GM13977 (cell line): ENCODE measurements around the gene TCOF1.

Experiments
- DNase-seq: peaks from one replicate; pipeline ENCODE4 v3.0.0; 2012; ENCODE audit warnings: low spot score
- in situ Hi-C: fragments of 300-500 bp; cut with MboI; formaldehyde crosslinking; loops from one replicate; pipeline ENCODE4 v1.12.0; 2022; ENCODE audit warnings: low sequenced_read_pairs, low pct_unique_long_range_greater_than_20kb, mixed read lengths, inconsistent platforms; ENCODE audit not compliant: unreplicated experiment
- TF ChIP-seq, protein P1 (sequence below): IDR thresholded peaks from 2 replicates; pipeline ENCODE4 v1.5.1; 2012; ENCODE audit warnings: mild to moderate bottlenecking, control low read depth; ENCODE audit not compliant: insufficient read depth; ENCODE audit errors: extremely low read depth, missing control alignments

TCOF1 gene

DNA sequence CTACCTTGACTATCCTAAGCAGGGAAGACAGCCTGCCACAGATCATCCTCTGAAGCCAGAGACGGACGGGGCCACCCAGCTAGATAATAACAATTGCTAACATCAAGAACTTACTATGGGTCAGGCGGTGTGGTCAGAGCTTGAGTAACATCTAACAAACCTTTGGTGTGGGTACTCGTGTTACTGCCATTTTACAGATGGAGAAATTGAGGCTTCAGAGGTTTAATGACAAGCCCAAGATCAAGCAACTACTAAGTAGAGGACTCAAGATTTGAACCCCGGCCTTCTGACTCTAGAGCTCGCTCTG, 38.1 kb upstream of the TCOF1 start:
- no peak for DNase-seq
- TF ChIP-seq, protein P1, sequence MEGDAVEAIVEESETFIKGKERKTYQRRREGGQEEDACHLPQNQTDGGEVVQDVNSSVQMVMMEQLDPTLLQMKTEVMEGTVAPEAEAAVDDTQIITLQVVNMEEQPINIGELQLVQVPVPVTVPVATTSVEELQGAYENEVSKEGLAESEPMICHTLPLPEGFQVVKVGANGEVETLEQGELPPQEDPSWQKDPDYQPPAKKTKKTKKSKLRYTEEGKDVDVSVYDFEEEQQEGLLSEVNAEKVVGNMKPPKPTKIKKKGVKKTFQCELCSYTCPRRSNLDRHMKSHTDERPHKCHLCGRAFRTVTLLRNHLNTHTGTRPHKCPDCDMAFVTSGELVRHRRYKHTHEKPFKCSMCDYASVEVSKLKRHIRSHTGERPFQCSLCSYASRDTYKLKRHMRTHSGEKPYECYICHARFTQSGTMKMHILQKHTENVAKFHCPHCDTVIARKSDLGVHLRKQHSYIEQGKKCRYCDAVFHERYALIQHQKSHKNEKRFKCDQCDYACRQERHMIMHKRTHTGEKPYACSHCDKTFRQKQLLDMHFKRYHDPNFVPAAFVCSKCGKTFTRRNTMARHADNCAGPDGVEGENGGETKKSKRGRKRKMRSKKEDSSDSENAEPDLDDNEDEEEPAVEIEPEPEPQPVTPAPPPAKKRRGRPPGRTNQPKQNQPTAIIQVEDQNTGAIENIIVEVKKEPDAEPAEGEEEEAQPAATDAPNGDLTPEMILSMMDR: no peak
- in situ Hi-C loops: no loop called here

DNA sequence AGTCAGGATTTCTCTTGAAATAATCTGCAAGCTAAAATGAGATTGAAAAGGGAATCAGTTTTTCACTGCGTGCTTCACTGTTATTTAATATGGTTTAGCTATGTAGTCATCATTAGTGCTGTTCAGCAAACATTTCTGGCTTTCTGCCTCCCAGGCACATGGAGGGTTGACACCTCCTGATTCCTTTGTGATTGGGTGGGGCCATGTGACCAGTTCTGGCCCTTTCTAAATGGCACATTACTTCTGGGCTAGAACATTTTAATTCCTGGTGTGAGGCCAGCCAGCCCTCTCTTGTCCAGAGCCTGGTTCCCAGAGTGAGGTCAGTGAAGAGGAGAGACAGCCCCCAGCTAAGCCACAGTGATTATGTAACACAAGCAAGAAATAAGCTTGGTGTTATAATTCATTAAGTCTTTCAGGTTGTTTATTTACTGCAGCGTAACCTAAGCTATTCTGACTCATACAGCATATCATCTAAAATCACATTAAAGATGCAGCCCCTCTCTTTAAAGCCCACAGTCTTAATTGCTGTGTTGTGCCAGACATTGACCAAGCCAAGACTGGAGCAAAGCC, 37.4 kb upstream of the TCOF1 start:
- TF ChIP-seq, protein P1: no peak
- no peak for DNase-seq
- in situ Hi-C loops: no loop called here

DNA sequence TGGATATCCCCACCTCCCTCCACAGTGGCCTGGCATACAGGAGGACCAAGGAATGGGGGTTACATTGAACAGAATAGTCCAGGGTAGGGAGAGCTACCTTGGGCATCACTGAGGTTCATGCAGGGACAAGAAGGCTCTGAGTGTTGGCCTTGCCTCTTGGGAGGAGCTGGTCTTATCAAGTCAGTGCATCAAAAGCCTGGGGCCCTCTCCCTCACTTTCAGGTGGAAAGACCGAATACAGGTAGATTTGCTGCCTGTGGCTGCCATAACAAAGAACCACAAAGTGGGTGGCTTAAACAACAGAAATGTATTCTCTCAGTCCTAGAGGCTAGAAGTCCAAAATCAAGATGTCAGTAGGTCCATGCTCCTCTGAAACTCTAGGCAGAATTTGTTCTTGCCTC, 36.3 kb upstream of the TCOF1 start:
- DNase-seq: no peak
- in situ Hi-C loops: no loop called here
- TF ChIP-seq, protein P1: no peak

DNA sequence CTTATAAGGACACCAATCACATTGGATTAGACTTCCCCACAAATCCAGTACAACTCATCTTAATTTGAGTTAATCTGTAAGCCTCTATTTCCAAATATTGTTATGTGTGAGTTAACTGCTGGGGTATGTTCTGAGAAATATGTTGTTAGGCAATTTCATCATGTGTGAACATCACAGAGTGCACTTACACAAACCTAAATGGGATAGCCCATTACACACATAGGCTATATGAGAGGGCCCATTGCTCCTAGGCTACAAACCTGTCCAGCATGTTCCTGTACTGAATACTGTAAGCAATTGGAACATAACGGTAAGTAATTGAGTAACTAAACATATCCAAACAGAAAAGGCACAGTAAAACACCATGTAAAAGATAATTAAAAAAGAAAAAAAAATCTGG, 35.7 kb upstream of the TCOF1 start:
- no peak for DNase-seq
- in situ Hi-C loops: no loop called here
- TF ChIP-seq, protein P1: no peak

DNA sequence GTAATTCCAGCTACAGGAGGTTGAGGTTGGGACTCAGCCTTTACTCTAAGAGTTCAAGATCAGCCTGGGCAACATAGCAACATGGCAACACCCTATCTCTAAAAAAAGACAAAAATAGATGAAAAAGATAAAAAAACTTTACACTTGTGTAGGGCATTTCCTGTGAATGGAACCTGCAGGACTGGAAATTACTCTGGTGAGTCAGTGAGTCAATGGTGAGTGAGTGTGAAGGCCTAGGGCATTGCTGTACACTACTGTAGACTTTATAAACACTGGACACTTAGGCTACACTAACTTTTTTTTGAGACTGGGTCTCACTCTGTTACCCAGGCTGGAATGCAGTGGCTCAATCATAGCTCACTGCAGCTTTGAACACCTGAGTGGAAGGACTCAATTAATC, 35.3 kb upstream of the TCOF1 start:
- TF ChIP-seq, protein P1: no peak
- in situ Hi-C loops: no loop called here
- DNase-seq: no peak

DNA sequence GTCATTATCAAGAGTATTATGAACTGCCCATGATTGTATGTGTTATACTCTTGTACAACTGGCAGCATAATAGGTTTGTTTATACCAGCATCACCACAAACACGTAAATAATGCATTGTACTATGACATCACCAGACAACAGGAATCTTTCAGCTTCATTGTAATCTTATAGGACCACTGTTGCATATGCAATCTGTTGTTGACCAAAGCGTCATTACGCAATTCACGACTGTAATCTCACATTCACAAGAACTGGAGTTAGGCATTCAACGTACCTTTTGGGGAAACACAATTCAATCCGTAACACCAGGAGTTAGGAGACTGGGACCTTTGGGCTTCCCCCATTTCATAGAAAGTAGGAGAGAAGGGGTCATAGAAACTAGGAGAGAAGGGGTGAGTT, 34.4 kb upstream of the TCOF1 start:
- in situ Hi-C loops: no loop called here
- DNase-seq: no peak
- TF ChIP-seq, protein P1: no peak

DNA sequence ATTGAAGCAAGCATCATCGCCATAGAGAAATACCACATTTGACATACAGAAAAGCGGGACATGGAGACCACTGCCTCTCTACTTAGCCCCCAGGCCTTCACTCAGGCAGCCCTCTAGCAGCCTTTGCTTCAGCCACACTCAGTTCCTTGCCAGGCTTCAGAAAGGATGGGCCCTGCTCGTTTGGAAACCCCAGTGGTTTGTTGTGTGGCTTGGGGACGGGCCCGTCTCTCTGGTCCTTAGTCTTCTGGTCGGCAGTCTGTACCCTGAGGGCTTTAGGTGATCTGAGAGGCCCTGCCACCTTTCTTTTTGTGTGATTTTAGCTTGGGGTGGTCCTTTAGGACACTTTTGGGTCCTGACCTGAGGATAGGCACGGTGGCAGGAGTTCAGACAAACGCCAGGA, 33.7 kb upstream of the TCOF1 start:
- TF ChIP-seq, protein P1: no peak
- in situ Hi-C loops: no loop called here
- no peak for DNase-seq
